GM08714 (cell line): ENCODE measurements around the gene CDC42BPB.

Experiments used
- H3K4me3 ChIP-seq: fragments of 200-500 bp; sonication (Bioruptor generic); 2 replicates; pipeline ENCODE4 v1.5.1; 2014; ENCODE audit warnings: mild to moderate bottlenecking, low read length, inconsistent platforms
- ZNF274 ChIP-seq: IDR thresholded peaks from 2 replicates; pipeline ENCODE4 v1.6.1; 2012; ENCODE audit warnings: mild to moderate bottlenecking, low read depth, low read length

The CDC42BPB gene

GRCh38 chr14:102906616-102907302 is 150.6 kb downstream of the CDC42BPB start:
- H3K4me3 ChIP-seq, result no peak overlapping the region

GRCh38 chr14:102905116-102906108 is 151.9 kb downstream of the CDC42BPB start:
- no peak overlapping the region for H3K4me3 ChIP-seq

More at GRCh38 chr14:102906616-102907302, 150.6 kb downstream of the CDC42BPB start:
- no peak for TF ChIP-seq ZNF274

GRCh38 chr14:102903889-102904512 is 153.3 kb downstream of the CDC42BPB start:
- no peak for TF ChIP-seq ZNF274

More at GRCh38 chr14:102905116-102906108, 151.9 kb downstream of the CDC42BPB start:
- TF ChIP-seq ZNF274, result no peak

GRCh38 chr14:102903248-102903888 is 154.0 kb downstream of the CDC42BPB start:
- TF ChIP-seq ZNF274, result no peak
- H3K4me3 ChIP-seq, result no peak overlapping the region

More at GRCh38 chr14:102903889-102904512, 153.3 kb downstream of the CDC42BPB start:
- H3K4me3 ChIP-seq, result no peak overlapping the region

GRCh38 chr14:102902523-102903247 is 154.7 kb downstream of the CDC42BPB start:
- no peak for TF ChIP-seq ZNF274
- no peak overlapping the region; the same call in 1 of the 2 replicates for H3K4me3 ChIP-seq

- H3K4me3 ChIP-seq, result peak overlapping the region; percentile 20; the same call in 1 of the 2 replicates
- no peak for TF ChIP-seq ZNF274
These were observed 155.3 kb downstream of the CDC42BPB start for GRCh38 chr14:102902086-102902485.

- TF ChIP-seq ZNF274, result no peak
- peak overlapping the region; percentile 20; the same call in 1 of the 2 replicates for H3K4me3 ChIP-seq
These were observed 155.7 kb downstream of the CDC42BPB start for GRCh38 chr14:102901633-102902032.

- peak overlapping the region; percentile 54; the same call in 1 of the 2 replicates for H3K4me3 ChIP-seq
- TF ChIP-seq ZNF274, result no peak
These were observed 156.4 kb downstream of the CDC42BPB start for GRCh38 chr14:102900631-102901571.

GRCh38 chr14:102899516-102899900 is 157.8 kb downstream of the CDC42BPB start:
- no peak for TF ChIP-seq ZNF274
- H3K4me3 ChIP-seq, result no peak overlapping the region

GRCh38 chr14:102898776-102899515 is 158.4 kb downstream of the CDC42BPB start:
- H3K4me3 ChIP-seq, result peak overlapping the region; percentile 3; the same call in 1 of the 2 replicates
- no peak for TF ChIP-seq ZNF274

- no peak overlapping the region; the same call in 1 of the 2 replicates for H3K4me3 ChIP-seq
These were observed 159.1 kb downstream of the CDC42BPB start for GRCh38 chr14:102898298-102898697.

More at GRCh38 chr14:102898298-102898697, 159.1 kb downstream of the CDC42BPB start:
- TF ChIP-seq ZNF274, result no peak
